Measurements from ENCODE around the gene AMOTL2.
A peak's percentile ranks its signal among the peaks of the same experiment; 100 is the strongest.

The AMOTL2 gene

DNA sequence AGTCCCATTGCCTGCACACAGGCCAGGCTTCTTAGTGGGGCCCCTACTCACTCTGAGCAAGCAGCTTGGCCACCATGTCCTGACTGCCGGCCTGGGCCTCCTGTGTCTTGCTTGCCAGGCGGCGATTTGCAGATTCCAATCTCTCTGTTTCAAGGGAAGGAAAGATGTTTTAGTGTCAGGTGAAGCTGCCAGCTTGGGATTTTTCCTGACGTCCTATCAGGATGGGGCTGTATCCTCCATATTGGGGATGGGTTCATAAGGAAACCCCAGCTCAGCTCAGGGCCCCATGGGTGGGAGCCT, 8.5 kb downstream of the AMOTL2 start:
- DNase-seq: no peak

DNA sequence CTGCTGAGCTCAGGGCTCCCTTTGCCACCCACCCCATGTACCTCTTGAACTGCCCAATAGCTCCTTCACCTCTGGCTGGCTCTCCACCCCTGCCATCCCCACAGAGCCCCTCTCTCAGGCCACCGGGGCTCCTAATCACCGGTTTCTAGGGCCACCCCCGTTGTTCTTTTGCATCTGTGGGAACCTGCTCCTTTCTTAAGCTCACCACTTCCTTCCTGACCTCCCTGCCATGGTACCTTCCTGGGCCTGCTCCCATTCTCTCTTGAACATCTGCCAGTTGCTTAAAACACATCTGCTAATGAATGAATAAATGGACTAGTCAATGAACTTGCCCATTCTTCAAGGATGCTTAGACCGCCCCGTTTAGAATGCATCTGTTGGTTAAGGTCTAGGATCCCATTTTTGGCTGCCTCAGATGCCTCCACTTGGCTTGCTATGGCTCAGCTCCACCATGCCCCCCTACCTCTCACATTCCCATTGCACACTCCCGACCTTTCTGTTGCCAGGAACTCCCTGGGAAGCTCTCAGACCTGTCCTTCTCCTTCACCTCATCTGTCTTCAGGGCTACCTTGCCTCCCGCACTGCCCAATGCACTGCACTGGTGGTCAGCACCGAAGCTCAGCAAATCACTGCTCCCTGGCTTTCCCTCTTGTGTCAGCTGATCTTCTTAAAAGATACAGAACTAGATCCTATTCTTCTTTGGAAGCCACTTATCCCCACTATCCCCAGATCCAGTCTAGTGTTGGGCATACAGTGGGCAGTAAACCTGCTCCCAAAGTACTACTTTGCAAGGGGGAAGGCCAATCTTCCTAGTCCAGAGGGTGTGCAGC, 9.1 kb downstream of the AMOTL2 start:
- DNase-seq: no peak

DNA sequence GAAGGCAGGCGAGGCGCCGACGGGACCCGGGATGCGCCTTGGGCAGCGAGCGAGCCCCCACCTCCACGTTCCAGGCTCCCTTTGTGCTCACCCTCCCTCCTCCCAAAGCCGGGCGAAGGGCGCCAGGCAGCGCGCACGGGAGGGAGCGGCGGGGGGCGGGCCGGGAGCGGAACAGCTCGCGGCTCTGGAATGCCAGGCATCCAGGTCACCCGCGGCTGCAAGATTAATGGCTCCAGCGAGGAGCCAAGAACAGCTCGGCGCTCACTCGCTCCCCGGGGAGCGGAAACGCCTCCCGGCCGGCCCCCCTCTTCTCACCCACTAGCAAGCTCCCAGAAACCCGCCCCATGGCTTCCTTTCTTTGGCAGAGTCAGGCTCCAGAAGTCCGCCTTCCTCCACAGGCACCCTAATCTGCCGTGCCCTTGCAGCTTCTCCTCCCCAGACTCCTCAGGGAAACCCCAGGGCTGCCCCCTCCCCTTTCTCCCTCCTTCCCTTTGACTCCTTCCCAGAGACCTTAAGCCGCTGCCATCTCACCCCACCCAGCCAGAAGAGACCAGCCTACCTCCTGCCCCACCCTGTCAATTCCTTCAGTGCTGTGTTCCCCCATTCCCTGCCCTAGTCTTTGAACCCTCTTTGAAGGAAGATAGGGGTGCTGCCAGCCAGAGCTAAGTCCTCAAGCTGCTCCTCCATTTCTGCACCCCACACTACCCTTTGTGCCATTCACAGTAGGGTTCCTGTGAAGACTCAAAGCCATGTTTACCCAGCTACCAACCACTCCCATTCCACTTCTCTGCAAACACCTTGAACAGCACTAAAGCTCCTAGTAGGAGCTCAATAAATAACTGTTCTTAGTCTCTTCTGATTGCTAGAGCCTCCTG, 9.9 kb downstream of the AMOTL2 start:
- DNase-seq: peak; percentile 66

DNA sequence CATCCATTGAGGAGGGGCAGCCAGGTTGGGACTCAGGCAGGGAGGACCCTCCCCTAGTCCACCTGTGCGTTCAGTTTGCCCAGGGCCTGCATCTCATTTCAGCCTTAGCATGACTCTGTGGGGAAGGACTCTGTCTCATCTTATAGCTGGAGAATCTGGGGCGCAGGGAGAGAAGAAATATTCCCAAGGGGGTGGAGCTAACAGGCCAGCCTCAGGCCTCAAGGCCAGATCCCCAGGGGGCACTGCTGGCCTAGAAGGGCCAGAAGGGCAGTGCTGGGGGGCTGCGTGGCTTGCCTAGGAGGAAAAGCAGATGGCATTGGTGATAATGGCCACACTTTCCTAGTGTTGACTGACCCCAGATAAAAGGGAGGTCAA, 10.9 kb downstream of the AMOTL2 start:
- no peak for DNase-seq

DNA sequence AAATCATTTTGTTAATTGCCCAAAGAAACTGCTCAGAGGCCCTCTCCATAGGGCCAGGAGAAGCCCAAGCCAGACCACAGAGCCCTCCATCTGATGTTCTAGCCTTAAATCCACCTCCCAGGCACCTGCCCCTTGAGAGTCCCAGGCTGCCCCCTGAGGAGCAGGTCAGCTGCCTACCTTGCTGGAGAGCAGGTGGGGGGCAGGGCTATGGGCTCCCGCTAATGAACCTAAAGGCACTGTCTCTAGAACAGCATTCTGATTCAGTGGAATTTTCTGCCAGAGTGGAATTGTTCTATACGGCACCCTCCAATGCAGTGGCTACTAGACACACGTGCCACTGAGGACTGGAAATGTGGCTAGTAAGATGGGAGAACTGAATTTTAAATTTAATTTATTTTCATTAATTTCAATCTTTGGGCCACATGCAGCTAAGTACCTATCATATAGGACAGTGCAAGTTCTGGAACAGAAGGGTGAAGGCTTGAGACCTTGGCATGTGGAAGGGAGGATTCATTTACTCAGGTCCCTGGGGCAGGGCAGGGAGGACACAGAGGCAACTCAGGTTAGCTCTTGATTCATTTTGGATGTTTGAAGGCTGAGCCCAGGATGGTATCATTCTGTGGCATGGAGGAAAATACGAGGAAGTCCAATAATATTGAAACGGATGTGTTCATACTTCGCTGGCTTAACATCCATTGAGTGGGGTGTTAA, 11.4 kb downstream of the AMOTL2 start:
- no peak for DNase-seq

DNA sequence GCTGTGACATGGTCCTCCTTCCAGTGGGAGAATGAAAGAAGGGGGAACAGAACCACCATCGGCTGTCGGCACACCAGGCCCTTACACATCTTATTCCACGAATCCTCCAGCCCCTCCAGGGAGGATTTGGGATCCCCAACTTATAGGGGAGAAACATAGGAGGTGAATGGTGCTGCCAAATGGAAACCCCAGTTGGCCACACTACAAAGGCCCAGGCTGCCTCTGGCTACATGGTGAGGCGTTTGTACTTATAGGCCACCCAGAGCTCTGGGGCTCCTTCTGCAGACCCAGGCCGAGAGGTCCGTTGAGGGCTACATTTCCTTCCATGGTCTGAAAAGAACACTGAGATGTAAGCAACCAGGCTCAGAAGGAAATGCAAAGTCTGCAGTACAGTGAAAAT, 12.0 kb downstream of the AMOTL2 start:
- DNase-seq: no peak

DNA sequence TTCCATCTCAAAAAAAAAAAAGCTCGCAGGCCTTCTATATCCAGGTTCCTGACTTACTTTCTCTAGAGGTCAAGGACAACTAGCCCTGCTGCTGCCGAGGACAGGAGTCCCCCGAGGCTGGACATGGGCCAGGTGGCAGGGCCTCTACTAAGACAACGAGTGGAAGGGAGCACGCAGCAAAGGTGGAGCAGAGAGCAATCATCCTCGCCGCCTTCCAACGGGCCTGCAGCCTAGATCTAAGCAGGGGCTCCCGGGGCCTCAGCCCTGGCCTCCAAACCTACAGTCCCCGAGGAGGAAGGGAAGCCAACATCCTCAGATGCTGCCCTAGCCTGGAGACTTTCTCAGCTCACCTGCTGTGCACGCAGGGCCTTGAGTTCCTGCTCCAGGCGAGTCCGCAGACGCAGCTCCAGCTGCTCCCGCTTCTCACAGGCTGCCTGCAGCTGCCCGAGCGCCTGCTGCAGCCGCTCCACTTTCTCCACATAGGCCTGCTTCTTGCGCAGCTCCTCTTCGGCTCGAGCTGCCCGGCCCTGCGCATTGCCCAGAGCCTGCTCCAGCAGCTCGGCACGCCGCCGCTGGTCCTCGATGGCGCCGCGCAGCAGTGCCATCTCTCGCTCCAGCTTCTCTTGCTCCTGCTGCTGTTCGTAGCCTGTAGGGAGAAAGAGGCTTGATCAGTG, 12.9 kb downstream of the AMOTL2 start:
- no peak for DNase-seq

DNA sequence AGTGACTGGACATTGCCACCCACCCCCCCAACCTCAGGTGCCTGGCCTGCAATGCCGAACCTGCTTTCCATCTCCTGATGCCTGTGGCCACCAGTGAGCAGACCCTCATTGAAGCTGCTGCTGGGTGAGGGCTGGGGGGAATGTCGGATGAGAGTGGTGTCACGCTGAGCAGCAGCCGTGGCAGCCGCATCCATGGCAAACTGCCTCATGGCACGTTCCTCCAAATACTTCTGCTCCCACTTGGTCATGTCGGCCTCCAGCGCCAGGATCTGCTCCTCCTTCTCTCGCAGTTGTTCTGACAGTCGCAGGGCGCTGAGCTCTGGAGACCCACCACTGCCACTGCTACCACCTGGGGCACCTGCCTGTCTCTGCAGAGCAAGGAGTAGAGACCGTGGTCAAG, 14.2 kb downstream of the AMOTL2 start:
- no peak for DNase-seq

DNA sequence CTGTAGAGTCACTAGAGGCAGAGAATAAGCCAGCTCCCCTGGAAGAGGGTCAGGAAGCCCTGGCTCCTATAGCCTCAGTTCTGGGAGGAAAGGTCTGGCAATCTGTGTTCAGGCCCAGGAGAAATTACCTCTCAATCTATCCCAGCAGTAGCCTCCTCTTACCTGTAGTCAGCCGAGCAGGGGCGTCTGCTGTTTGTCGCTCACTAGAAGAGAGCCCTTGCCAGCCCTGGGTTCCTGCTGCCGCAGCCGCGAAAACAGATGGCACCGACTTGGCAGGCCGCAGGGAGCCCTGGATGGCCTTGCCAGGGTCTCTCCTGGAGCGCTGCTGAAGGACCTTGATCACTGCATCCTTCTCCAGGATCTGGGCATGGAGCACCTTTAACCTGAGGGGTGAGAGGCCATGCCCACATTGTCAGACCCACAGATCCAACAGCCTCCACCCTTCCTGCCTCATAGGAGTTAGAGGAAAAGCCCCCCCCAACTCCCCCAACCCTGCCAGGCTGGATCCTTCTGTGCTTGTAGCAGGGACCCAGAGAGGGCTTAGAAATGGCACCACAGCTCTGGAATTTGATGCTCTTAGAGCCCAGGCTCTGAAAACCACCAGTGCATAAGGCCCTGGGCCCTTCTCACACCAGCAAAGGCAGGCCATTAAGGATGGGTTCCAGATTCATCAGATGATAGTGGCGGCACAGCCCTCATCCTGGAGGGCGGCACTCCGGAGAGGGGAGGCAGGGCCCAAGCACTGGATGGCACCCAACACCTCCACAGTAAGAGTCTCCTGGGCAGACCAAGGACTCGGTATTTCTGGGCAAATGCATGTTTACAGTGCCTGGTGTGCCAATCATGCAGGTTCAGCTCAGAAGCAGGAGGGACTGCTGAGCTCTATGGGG, 14.9 kb downstream of the AMOTL2 start:
- no peak for DNase-seq

DNA sequence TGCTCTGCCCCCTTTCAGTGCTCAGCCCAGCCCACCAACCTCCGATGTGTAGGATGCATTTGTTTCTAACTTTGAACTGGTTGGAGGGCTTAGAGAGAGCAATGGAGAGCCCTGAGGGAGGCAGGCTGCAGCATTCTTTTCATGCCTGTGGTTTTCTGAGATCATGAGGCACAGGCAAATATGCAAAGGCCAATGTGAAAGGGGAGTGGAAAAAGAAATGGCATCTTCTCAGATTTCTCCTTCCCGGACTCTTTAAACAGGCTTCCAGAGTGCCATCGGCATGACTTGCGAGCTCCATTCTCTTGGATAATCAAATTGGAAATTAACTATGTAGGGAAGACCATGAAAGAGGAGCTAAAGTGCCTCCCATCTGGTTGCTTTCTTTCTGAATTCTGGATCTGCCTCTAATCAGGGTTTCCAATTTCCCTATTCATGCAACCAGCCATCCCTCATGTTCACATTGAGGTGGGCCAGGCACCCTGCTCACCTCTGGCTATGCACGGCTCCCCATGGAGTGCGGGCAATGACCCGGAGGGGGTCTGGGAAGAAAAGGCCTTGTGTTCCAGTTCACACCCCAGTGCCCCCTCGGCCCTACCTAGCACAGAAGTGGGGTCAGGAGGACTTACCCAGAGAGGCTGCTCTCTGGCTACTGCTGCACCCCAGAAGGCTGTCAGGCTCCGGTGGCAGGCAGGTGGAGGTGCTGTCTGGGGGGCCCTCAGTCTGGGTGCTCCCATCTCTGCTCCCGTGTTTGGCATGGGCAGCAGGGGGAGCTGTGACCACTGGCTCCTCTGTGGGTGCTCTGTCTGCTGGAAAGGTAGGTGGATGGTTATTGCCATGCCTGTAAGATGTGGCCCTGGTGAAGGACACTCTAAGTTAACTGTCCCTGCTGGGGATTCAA, 16.1 kb downstream of the AMOTL2 start:
- no peak for DNase-seq

DNA sequence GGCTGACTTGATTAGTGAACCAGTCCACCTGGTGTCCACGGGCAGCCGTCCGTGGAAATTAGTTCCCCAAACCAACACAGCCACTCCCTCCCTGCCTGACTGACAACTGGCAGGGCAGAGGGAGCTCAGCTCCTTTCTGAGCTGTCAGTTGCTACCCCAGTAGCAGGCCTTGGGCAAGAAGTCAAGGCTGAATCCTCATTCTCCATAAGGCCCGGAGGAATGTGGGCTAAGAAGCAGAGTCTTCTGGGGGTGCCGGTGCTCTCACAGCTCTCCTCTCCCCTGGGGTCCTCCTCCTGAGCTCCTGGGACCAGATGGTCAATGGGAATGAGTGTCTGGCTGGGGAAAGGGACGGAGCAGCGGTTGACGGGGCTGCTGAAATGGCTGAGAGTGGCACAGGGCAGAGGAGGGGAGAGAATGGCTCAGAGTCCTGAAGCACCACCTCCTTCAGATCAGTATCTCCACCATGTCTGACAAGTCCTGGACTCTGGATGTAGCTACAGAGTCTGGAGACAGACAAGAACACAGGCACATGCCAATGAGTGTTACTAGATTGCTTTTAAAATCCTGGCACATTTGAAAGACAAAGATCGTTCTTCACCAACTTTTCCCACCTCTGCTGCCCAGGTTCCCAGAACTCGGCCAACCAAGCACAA, 16.9 kb downstream of the AMOTL2 start:
- DNase-seq: no peak

DNA sequence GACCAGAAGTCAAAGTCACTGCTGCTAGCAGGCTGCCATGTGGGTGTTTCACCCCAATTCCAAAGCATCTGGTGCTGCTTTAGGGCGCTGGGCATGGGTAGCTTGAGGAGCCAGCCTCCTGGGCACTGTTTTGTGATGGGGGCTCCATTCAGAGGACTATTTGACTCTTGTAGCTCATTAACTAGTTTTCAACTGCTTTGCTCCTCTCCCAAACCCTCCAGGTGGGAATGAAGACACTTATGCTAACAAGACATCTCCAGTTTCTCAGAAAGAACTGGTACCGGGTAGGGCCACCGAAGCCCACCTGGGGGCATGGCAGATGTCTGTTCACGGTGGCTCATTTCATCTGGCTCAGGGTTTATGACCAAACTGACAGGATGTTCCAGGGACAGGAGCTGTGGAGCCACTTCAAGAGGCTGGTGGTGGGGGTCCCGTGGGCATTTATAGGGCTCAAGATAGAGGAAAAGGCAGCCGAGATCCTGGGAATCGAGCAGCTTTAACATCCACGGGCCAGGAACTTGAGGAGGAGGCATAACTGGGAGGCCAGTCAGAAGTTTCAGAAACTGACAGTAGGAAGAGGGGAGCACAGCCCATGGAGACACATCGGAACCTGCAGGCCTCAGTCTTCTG, 17.7 kb downstream of the AMOTL2 start:
- no peak for DNase-seq

DNA sequence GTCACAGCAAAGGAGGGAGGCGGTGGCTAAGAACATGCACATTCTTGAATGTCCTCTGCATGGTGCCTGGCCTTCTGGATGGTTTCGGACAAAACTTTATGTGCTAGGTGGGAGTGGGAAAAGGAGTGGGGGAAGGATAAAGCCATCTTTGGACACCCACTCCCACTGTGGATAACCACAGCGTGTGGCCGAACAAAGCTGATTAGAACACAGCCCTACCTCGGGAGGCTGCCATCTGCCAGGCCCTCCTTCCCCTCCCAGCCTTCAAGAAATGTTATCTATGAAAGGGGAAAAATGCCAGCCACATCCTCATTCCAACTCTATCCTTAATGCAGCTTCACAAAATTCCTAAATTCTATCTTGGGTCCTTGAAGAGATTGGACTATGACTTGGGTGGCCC, 18.8 kb downstream of the AMOTL2 start:
- DNase-seq: no peak

DNA sequence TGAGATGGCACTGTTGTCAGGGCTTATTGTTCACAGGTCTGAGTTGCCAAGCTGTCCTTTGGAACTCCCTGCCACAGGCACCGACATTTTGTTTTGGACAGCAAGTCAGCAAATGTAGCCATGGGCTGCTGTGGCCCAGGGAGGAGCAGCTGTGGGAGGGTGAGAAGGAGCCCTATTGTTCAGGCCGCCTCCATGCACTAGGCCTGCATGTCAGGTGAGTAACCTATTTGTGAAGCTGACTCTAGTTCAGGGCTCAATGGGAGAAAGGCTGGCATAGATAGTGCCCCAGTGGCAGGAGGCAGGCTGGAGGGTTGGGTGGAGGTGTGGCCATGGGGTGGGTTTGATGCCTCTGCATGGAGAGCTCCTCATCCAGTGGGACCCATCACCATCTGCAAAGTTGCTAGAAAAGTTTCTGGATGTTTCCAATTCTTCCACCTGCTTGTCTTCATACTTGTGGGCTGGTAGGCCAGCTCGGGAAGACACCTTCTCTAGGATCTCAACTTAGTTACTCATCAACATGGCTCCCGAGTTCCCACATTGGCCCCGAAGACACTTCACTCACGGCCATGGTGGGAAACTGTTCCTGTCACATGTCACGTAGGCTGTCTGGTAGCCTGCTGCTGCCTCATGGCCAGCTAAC, 19.5 kb downstream of the AMOTL2 start:
- DNase-seq: no peak

DNA sequence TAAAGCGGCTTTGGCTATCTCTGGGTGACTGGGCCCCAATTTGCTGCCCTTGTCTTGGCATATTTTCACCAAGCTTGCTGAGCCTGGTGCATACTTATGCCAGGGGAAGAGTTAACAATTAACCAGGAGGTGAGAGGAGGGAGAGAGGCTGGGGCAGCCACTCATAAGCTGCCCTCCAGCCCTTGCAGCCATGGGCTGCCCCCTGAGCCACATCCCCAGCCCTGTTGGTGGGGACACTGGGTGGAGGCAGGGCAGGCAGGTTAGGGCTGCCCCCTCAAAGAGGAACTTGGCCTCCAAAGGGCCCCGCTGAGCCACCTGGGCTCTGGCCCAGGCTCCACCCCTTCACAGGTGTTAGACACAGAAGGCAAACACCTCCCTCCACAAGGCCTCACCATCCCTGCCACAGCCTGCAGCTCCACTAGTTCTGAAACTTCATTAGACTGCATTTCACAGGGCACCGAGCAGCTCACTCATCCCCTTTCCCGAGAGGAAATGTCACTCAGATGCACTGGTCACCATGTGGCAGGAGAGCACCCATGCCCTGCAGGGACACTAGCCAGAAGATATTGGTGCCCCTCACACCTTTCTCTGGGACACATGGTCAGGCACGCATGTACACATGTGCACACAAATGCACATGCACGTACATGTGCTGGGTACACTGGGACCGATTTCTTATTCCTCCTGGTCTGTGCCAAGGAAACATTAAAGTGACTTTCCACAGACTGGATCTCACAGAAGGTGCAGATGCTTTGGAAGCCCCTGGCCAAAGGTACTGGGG, 20.2 kb downstream of the AMOTL2 start:
- DNase-seq: no peak

DNA sequence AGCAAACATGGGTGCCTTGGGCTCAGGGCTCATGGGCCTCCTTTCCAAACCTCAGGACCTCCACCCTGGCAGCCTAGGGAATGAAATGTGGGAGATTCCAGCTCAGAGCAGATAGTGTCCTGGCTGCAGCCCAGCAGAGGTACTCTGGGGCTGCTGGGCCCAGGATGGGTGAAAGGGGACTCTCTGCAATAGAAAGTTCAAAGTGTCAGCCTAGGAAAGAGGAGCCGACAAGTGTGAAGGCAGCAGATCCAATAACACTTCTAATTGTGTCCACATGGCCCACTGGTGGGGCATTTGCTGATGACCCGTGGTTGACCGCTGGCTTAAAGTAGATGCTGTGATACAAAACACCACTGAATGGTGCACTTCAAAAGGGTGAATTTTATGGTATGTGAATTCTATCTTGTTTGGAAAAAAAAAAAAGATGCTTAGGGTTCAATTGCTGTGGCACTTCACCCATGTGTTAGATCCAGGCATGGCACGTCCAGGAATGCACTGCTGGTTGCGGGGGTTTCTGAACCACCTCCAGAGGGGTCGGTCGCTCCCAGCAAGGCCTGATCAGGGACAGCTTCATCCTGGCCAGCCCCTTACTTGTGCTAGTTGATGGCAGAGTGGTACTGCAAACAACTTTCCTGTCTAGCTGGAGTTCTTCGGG, 20.9 kb downstream of the AMOTL2 start:
- no peak for DNase-seq

DNA sequence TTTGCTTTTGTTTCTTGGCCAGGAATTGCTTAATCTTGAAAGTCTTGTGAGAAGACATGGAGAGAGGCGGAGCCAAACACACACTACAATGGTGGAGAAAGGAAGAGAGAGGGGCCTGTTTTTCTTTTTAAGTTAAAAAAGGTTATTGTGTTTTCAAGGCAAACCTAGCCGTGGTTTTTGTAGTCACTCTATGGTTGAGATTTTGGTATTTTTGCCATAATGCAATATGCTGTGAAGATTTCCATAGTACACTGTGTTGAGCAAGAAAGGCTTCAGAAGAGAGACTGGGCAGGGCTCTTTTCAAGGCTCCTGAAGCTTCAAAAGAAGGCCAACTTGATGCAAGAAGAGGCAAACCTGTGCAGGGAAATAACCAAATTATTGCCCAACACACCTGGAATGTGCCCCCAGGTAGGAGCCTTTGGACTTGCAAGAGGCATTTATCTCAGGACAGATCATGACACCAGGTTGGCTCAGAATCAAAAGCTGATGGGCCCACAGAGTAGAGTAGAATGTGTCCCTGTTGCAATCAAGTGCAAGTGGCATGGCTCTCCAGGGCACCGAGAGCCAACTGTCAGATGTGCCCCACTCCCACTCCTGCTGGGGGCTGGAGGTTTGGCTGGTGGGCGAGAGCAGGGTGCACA, 22.1 kb downstream of the AMOTL2 start:
- no peak for DNase-seq

DNA sequence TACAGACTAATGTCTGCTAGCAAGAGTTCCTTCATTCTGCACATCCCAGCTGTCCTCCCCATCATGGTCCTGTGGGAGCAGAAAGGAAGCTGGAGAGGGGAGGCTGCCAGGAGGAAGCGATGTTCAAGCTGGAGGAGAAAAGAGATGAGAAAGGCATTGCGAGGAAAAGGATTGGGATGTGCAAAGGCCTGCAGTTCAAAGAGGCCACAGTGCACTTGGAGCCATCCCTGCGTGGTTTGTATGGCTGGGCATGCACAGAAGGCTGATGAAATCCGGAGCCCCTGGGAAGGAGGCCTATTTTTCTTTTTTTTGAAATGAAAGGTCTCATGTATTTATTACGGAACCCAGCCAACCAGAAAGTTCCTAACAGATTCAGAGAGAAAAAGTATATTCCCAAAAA, 22.8 kb downstream of the AMOTL2 start:
- no peak for DNase-seq

Measured in NCI-H146 (cell line).